ENCODE data around the gene TNIP2.

DNA sequence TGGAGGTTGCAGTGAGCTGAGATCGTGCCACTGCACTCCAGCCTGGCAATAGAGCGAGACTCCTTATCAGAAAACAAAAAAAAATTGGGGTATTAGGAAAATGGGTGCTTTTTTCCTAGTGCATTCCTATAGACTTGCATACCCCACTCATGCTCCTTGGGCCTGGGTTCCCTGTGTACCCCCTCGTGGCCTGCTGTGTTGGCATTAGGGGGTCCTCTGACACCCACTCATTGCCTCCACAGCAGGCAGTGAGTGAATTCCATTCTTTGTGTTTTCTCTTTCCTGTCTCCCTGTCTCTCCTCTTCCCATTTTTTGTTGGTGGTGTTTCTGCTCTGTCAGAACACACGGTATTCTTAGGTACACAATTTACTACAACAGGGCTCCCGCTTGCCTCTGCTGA is 42.8 kb downstream of the TNIP2 start:
- TF ChIP-seq CTCF (IDR thresholded peaks at IDR 0.05; ENCODE audit: insufficient read depth, low read length), result no peak
- no peak for TF ChIP-seq POLR2AphosphoS5 (IDR thresholded peaks at IDR 0.05; ENCODE audit: low read depth)
- TF ChIP-seq, protein P1, sequence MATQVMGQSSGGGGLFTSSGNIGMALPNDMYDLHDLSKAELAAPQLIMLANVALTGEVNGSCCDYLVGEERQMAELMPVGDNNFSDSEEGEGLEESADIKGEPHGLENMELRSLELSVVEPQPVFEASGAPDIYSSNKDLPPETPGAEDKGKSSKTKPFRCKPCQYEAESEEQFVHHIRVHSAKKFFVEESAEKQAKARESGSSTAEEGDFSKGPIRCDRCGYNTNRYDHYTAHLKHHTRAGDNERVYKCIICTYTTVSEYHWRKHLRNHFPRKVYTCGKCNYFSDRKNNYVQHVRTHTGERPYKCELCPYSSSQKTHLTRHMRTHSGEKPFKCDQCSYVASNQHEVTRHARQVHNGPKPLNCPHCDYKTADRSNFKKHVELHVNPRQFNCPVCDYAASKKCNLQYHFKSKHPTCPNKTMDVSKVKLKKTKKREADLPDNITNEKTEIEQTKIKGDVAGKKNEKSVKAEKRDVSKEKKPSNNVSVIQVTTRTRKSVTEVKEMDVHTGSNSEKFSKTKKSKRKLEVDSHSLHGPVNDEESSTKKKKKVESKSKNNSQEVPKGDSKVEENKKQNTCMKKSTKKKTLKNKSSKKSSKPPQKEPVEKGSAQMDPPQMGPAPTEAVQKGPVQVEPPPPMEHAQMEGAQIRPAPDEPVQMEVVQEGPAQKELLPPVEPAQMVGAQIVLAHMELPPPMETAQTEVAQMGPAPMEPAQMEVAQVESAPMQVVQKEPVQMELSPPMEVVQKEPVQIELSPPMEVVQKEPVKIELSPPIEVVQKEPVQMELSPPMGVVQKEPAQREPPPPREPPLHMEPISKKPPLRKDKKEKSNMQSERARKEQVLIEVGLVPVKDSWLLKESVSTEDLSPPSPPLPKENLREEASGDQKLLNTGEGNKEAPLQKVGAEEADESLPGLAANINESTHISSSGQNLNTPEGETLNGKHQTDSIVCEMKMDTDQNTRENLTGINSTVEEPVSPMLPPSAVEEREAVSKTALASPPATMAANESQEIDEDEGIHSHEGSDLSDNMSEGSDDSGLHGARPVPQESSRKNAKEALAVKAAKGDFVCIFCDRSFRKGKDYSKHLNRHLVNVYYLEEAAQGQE (IDR thresholded peaks at IDR 0.05; ENCODE audit: insufficient replicate concordance, low read depth), result no peak
